GM12878 (cell line): ENCODE data around the gene DLX3. TPM values are rescaled to one million over a fixed set of nuclear protein-coding genes. Genes with fewer than 3 reads are reported as not detected.
A peak's percentile ranks its signal among the peaks of the same experiment; 100 is the strongest.

Experiments used
- ATAC-seq: fragments of 200-7000 bp; cut with Tn5 transposase; 3 replicates; pipeline ENCODE4 v1.9.1; 2020; ENCODE audit warnings: mild to moderate bottlenecking, moderate library complexity
- BruUV-seq: library from RNA; stranded (reverse); fragments of 400-500 nt; replicated peaks from 2 replicates; lab custom pipeline; 2021; lab: Mats Ljungman, UMichigan
- CTCF ChIA-PET: fragments of 300-600 bp; sonication (Branson Sonifier 250); formaldehyde crosslinking; extraction: SDS; loops from one replicate; lab custom pipeline; 2021; ENCODE audit warnings: inconsistent platforms; lab: Yijun Ruan, JAX
- POLR2A ChIA-PET: fragments of 350-600 bp; formaldehyde crosslinking; extraction: SDS; loops from one replicate; lab custom pipeline; 2021; ENCODE audit warnings: inconsistent platforms; lab: Charles Lee
- RAD21 ChIA-PET: fragments of 300-600 bp; sonication (Branson Sonifier 250); formaldehyde crosslinking; loops from one replicate; lab custom pipeline; 2023; ENCODE audit warnings: antibody characterized with exemption; ENCODE audit not compliant: unreplicated experiment; lab: Charles Lee
- SMC1A ChIA-PET: fragments of 300-600 bp; sonication (Branson Sonifier 250); formaldehyde crosslinking; loops from one replicate; lab custom pipeline; 2023; ENCODE audit not compliant: unreplicated experiment, uncharacterized antibody; lab: Charles Lee
- DNase-seq: peaks from one replicate; pipeline ENCODE4 v3.0.0-alpha.2; 2011; ENCODE audit warnings: low read depth, low spot score
- FAIRE-seq: peaks from 3 replicates; lab custom pipeline; 2011; peaks lifted over from hg19 to GRCh38; lab: Jason Lieb, UNC
- H2AFZ ChIP-seq: 2 replicates; pipeline ENCODE4 v1.6.0; 2011; ENCODE audit warnings: low read depth, low read length, control low read depth; ENCODE audit not compliant: control insufficient read depth
- H3K27ac ChIP-seq: 2 replicates; pipeline ENCODE4 v1.5.1; 2011; ENCODE audit warnings: control low read depth; ENCODE audit not compliant: control insufficient read depth, insufficient read depth
- H3K27me3 ChIP-seq, 2 experiments: replicated peaks in 1 of 2; 2 replicates each; pipeline versions ENCODE4 v1.6.0 to v1.6.1; 2011; ENCODE audit warnings: low read length in 1 of 2; ENCODE audit not compliant: control insufficient read depth in 2 of 2, insufficient read depth in 2 of 2
- H3K36me3 ChIP-seq, 2 experiments: 2 replicates each; pipeline ENCODE4 v1.5.1; 2011; ENCODE audit warnings: low read length in 1 of 2; ENCODE audit not compliant: control insufficient read depth in 2 of 2, insufficient read depth in 2 of 2
- H3K4me1 ChIP-seq: 2 replicates; pipeline ENCODE4 v1.6.1; 2011; ENCODE audit warnings: mild to moderate bottlenecking, low read length, moderate library complexity, mixed read lengths; ENCODE audit not compliant: control insufficient read depth, insufficient read depth
- H3K4me2 ChIP-seq: 2 replicates; pipeline ENCODE4 v1.6.0; 2011; ENCODE audit warnings: control low read depth; ENCODE audit not compliant: control insufficient read depth, insufficient read depth
- H3K4me3 ChIP-seq: fragments of 200-600 bp; sonication (generic); 2 replicates; pipeline ENCODE4 v1.5.1; 2016
- H3K79me2 ChIP-seq: 2 replicates; pipeline ENCODE4 v1.6.0; 2011; ENCODE audit warnings: low read length; ENCODE audit not compliant: control insufficient read depth, insufficient read depth
- H3K9ac ChIP-seq: 2 replicates; pipeline ENCODE4 v1.8.0; 2011; ENCODE audit warnings: low read length, control low read depth, mixed read lengths; ENCODE audit not compliant: control insufficient read depth, insufficient read depth
- H3K9me3 ChIP-seq: replicated peaks from 3 replicates; pipeline ENCODE4 v1.5.1; 2011; ENCODE audit warnings: mild to moderate bottlenecking, low read length; ENCODE audit not compliant: control insufficient read depth, insufficient read depth
- H4K20me1 ChIP-seq: 2 replicates; pipeline ENCODE4 v1.6.0; 2011; ENCODE audit not compliant: control insufficient read depth, insufficient read depth
- EGR1 ChIP-seq, 2 experiments: IDR thresholded peaks; 1 replicate in 1 of 2; 2 replicates in 1 of 2; pipeline ENCODE4 v1.6.1; 2011 to 2012; ENCODE audit warnings: low read depth in 2 of 2, low read length in 2 of 2, borderline replicate concordance in 1 of 2, mild to moderate bottlenecking in 1 of 2, moderate library complexity in 1 of 2
- ETV6 ChIP-seq, 2 experiments: fragments of 450-650 bp in 1 of 2; IDR thresholded peaks in 1 of 2; conservative IDR thresholded peaks in 1 of 2; 2 replicates each; pipeline ENCODE4 v1.6.1; 2014; ENCODE audit warnings: antibody characterized with exemption in 1 of 2, borderline replicate concordance in 1 of 2, low read depth in 1 of 2, mild to moderate bottlenecking in 1 of 2, moderate library complexity in 1 of 2
- HDGF ChIP-seq: fragments of 450-650 bp; IDR thresholded peaks from 2 replicates; pipeline ENCODE4 v1.6.1; 2016; ENCODE audit warnings: antibody characterized with exemption
- JUND ChIP-seq: IDR thresholded peaks from 2 replicates; pipeline ENCODE4 v1.6.1; 2012; ENCODE audit warnings: low read depth, mild to moderate bottlenecking, low read length, improper control_type of control experiment, moderate library complexity
- MYB ChIP-seq: fragments of 150-350 bp; IDR thresholded peaks from 2 replicates; pipeline ENCODE4 v1.6.1; 2014; ENCODE audit warnings: mild to moderate bottlenecking, low read depth, low read length, borderline replicate concordance
- RBBP5 ChIP-seq: fragments of 200-600 bp; sonication (generic); conservative IDR thresholded peaks from 2 replicates; pipeline ENCODE4 v1.6.1; 2016
- RELA ChIP-seq: fragments of 450-650 bp; IDR thresholded peaks from 2 replicates; pipeline ENCODE4 v1.8.0; 2014; ENCODE audit warnings: borderline replicate concordance; ENCODE audit not compliant: partially characterized antibody
- SMC3 ChIP-seq: IDR thresholded peaks from 2 replicates; pipeline ENCODE4 v1.6.1; 2011; ENCODE audit warnings: low read length, improper control_type of control experiment, borderline replicate concordance
- ZNF207 ChIP-seq: fragments of 450-650 bp; IDR thresholded peaks from 2 replicates; pipeline ENCODE4 v1.6.1; 2014; ENCODE audit warnings: antibody characterized with exemption, mild to moderate bottlenecking, borderline replicate concordance
- WGBS: methylation state at CpG from one replicate; pipeline ENCODE4 v1.1.6; 2016; ENCODE audit warnings: low lambda C conversion rate; ENCODE audit not compliant: insufficient replicate concordance, insufficient coverage; ENCODE audit errors: missing lambda C conversion rate; 5-methylcytosine and 5-hydroxymethylcytosine counted together
- in situ Hi-C: fragments of 300-500 bp; cut with MboI; formaldehyde crosslinking; loops from 9 replicates; pipeline ENCODE4 v1.14.3; 2018; ENCODE audit warnings: mixed read lengths
- intact Hi-C: fragments of 100-400 bp; cut with micrococcal nuclease; formaldehyde crosslinking; loops from one replicate; pipeline ENCODE4 v1.14.2; 2022; ENCODE audit not compliant: unreplicated experiment
- polyA plus RNA-seq, 11 experiments: library from polyadenylated mRNA; depleted of rRNA in 4 of 11; unstranded in 6 of 11; stranded (reverse) in 5 of 11; fragments of >200 nt; fragmentation: Nextera tagmentation in 4 of 11; fragmentation: Illumina TruSeq in 1 of 11; extraction: Ambion mirVana in 4 of 11; extraction: Trizol in 1 of 11; gene quantifications; 1 replicate in 1 of 11; 2 replicates in 10 of 11; pipeline versions ENCODE4 v1.2.1 to v1.2.3, GENCODE V29; 2011 to 2016; ENCODE audit warnings: inconsistent platforms in 2 of 11, missing spikeins in 2 of 11, low read depth in 1 of 11
- total RNA-seq, 4 experiments: library from RNA; depleted of rRNA in 3 of 4; stranded (reverse); fragments of >200 nt in 3 of 4; fragmentation: Illumina TruSeq in 1 of 4; extraction: Trizol in 1 of 4; gene quantifications; 2 replicates each; pipeline versions ENCODE4 v1.2.1 to v1.2.3, GENCODE V29; 2013 to 2021
- TF ChIP-seq, protein P1 (sequence below): fragments of 450-650 bp; formaldehyde crosslinking; IDR thresholded peaks from 2 replicates; pipeline ENCODE4 v1.4.0; 2022; ENCODE audit warnings: mild to moderate bottlenecking, moderate library complexity

Gene DLX3
- total and polyA plus RNA-seq, 10 of the 15 experiments (the other 5 are each of a cell fraction or from before 2014, with no cell fraction given), result not detected

DNA sequence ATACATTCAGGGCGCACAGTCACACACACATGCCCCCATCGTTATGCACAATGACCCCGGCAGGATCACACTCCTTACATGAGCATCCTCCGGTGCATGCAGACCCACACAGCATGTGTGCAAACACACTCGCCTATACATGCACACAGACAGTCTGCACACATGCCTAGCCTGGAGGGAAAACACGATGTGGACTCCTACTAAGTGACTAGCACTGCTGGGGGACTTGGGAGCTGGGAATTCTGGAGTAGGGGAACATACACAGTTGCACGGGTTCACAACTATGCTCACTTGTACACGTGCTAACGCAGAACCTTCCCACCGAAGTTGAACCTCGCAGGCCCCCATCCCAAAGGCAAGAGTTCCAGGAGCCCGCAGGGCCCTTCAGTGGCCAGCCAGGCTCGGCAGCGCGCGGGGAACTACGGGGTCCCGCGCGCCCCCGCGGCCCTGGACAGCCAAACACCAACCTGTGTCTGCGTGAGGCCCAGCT, 2.0 kb downstream of the DLX3 start:
- no peak for ATAC-seq
- no peak overlapping the region for H3K9ac ChIP-seq
- H3K4me1 ChIP-seq, result no peaks in the 10 kb centered on the region
- H3K27me3 ChIP-seq, result peaks cover 19 to 32% of the 10 kb centered on the region in 2 experiments
- intact Hi-C loops (loop anchor here (10.0 kb wide), 1 partner anchor 288 kb away; the partner anchor contains the start of gene SLC35B1), in situ Hi-C loops (loop anchor here (10.0 kb wide), 1 partner anchor 288 kb away; the partner anchor contains the start of gene SLC35B1)
- ChIA-PET RAD21 (no interaction called here), CTCF (no interaction called here)
- no peak overlapping the region for H2AFZ ChIP-seq
- no peak for FAIRE-seq
- DNase-seq, result no peak
- no TSS peak for BruUV-seq
- H3K4me2 ChIP-seq, result peak overlapping the region; percentile 44; the same call in 1 of the 2 replicates
- H3K9me3 ChIP-seq, result no peaks in the 10 kb centered on the region; the same call in 1 of the 3 replicates
- no peak for TF ChIP-seq JUND
- no peak for TF ChIP-seq RELA
- TF ChIP-seq, all 136 proteins: peak for 0
- WGBS, result 19% methylated on average over 23 of the region's 23 CpGs
- H3K27ac ChIP-seq, result no peak overlapping the region
- no peaks in the 10 kb centered on the region for H3K79me2 ChIP-seq
- ChIA-PET POLR2A (no interaction called here), SMC1A (no interaction called here)
- no peaks in the 10 kb centered on the region for H3K36me3 ChIP-seq
- no peak overlapping the region for H3K4me3 ChIP-seq
- H4K20me1 ChIP-seq, result no peaks in the 10 kb centered on the region

DNA sequence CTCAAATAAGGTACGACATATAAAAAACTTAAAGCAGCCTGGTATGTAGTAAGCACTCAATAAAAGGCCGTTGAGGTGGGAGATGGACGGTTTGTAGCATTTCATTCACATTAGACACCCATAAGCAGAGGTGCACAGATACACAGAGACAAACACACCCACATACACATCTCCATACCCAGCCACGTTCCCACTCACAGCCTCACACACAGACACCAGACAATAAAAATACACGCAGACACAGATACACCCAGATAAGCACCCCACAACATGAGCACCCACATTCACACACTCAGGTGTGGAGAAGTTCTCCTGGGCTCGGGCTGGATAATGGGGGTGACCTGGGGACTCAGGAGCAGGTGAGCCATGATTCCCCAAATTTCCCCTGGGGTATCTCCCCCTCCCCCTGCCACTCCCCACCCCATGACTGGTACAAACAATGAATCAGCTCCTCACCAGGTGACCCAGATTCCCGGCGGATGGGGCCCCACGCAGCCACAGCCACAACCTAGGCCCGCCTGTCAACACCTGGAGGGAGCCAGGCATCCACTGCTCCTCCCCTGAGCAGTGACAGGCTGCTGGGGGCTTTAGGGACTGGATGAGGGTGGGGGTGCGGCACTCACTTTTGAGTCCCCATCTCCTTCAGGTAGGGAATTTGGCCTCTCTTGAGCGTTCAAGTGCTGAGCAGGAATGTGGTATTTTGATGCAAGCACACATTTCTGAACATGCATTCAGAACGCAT, 2.7 kb downstream of the DLX3 start:
- SMC1A ChIA-PET, result no interaction called here
- intact Hi-C loops (loop anchor here (10.0 kb wide), 1 partner anchor 288 kb away; the partner anchor contains the start of gene SLC35B1), in situ Hi-C loops (loop anchor here (10.0 kb wide), 1 partner anchor 288 kb away; the partner anchor contains the start of gene SLC35B1)
- no peak overlapping the region for H2AFZ ChIP-seq
- peaks cover 25 to 30% of the 10 kb centered on the region in 2 experiments for H3K27me3 ChIP-seq
- POLR2A ChIA-PET, result no interaction called here
- BruUV-seq, result no TSS peak
- H3K27ac ChIP-seq, result no peak overlapping the region
- H3K9me3 ChIP-seq, result no peaks in the 10 kb centered on the region; the same call in 1 of the 3 replicates
- no peaks in the 10 kb centered on the region for H3K36me3 ChIP-seq
- RAD21 ChIA-PET, result no interaction called here
- H4K20me1 ChIP-seq, result no peaks in the 10 kb centered on the region
- CTCF ChIA-PET, result no interaction called here
- ATAC-seq (no peak), FAIRE-seq (no peak), DNase-seq (no peak)
- no peak overlapping the region for H3K4me3 ChIP-seq
- H3K9ac ChIP-seq, result no peak overlapping the region
- no peaks in the 10 kb centered on the region for H3K79me2 ChIP-seq
- WGBS, result 23% methylated on average over 13 of the region's 13 CpGs
- no peaks in the 10 kb centered on the region for H3K4me1 ChIP-seq
- no peak overlapping the region for H3K4me2 ChIP-seq
- no peak for TF ChIP-seq SMC3
- TF ChIP-seq RBBP5, result no peak
- no peak for TF ChIP-seq ZNF207
- TF ChIP-seq, protein P1, sequence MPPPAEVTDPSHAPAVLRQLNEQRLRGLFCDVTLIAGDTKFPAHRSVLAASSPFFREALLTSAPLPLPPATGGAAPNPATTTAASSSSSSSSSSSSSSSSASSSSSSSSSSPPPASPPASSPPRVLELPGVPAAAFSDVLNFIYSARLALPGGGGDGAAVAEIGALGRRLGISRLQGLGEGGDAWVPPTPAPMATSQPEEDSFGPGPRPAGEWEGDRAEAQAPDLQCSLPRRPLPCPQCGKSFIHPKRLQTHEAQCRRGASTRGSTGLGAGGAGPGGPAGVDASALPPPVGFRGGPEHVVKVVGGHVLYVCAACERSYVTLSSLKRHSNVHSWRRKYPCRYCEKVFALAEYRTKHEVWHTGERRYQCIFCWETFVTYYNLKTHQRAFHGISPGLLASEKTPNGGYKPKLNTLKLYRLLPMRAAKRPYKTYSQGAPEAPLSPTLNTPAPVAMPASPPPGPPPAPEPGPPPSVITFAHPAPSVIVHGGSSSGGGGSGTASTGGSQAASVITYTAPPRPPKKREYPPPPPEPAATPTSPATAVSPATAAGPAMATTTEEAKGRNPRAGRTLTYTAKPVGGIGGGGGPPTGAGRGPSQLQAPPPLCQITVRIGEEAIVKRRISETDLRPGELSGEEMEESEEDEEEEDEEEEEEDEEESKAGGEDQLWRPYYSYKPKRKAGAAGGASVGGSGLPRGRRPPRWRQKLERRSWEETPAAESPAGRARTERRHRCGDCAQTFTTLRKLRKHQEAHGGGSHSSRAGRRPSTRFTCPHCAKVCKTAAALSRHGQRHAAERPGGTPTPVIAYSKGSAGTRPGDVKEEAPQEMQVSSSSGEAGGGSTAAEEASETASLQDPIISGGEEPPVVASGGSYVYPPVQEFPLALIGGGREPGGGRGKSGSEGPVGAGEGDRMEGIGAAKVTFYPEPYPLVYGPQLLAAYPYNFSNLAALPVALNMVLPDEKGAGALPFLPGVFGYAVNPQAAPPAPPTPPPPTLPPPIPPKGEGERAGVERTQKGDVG, result no peak
- TF ChIP-seq ETV6 (conservative IDR thresholded peaks at IDR 0.05 in 1 of 2, IDR thresholded peaks at IDR 0.05 in 1 of 2; ENCODE audit: borderline replicate concordance in 1 of 2, low read depth in 1 of 2), result no peak
- TF ChIP-seq EGR1 (IDR thresholded peaks at IDR 0.05; ENCODE audit: borderline replicate concordance in 1 of 2, low read depth in 2 of 2, low read length in 2 of 2), result no peak
- TF ChIP-seq MYB, result no peak
- TF ChIP-seq HDGF, result no peak
